Central memory CD4-positive, alpha-beta T cell (primary cell): ENCODE measurements around the gene ACTMAP.
"Not testable (repeated sequence)": the region's sequence is repeated elsewhere in the genome, so short reads cannot be mapped to it uniquely, and the experiment has no call there.

Experiments used
- DNase-seq: peaks from one replicate; pipeline ENCODE4 v3.0.0; 2022
- total RNA-seq, 3 experiments: gene quantifications; one replicate each; lab custom pipeline; 2026; lab: John Stamatoyannopoulos, UW

ACTMAP gene
- 1.8 to 5.2 (median 2.4) reads per million in 3 experiments for total RNA-seq

GRCh38 chr19:40750058-40750873 lies at the start of gene ACTMAP:
TSS of gene ACTMAP (minus strand) at chr19:40750477. CDS start at chr19:40749803, 674 bp downstream.
- peak; percentile 100 for DNase-seq

- no peak for DNase-seq
Observed at GRCh38 chr19:40799558-40800338, 49.5 kb upstream of the ACTMAP start.

- peak; percentile 100 for DNase-seq
Observed at GRCh38 chr19:40798683-40799557, 48.6 kb upstream of the ACTMAP start, which contains the start of gene EGLN2. TSS of gene EGLN2 (plus strand) at chr19:40799191. CDS start at chr19:40800573, 1,382 bp downstream.

GRCh38 chr19:40797963-40798682 lies 47.8 kb upstream of the ACTMAP start:
- DNase-seq = peak; percentile 65

- DNase-seq = no peak
Observed at GRCh38 chr19:40797166-40797962, 47.1 kb upstream of the ACTMAP start.

GRCh38 chr19:40791996-40792395 lies 41.7 kb upstream of the ACTMAP start:
- DNase-seq = no peak

GRCh38 chr19:40791349-40791748 lies 41.1 kb upstream of the ACTMAP start:
- no peak for DNase-seq

- DNase-seq = no peak
Observed at GRCh38 chr19:40786060-40787037, 36.1 kb upstream of the ACTMAP start.

GRCh38 chr19:40785526-40785925 lies 35.2 kb upstream of the ACTMAP start:
- no peak for DNase-seq

- DNase-seq = not testable (repeated sequence)
Observed at GRCh38 chr19:40784146-40784545, 33.9 kb upstream of the ACTMAP start.

GRCh38 chr19:40783711-40784110 lies 33.4 kb upstream of the ACTMAP start:
- DNase-seq = no peak

- no peak for DNase-seq
Observed at GRCh38 chr19:40781140-40781539, 30.9 kb upstream of the ACTMAP start.

- DNase-seq = no peak
Observed at GRCh38 chr19:40780582-40780981, 30.3 kb upstream of the ACTMAP start.

GRCh38 chr19:40778706-40779284 lies 28.5 kb upstream of the ACTMAP start:
- DNase-seq = no peak

- peak; percentile 100 for DNase-seq
Observed at GRCh38 chr19:40777937-40778705, 27.8 kb upstream of the ACTMAP start, which contains the start of gene RAB4B. TSS of gene RAB4B (plus strand) at chr19:40778247. CDS start at chr19:40778376, 129 bp downstream.

- DNase-seq = no peak
Observed at GRCh38 chr19:40777645-40777936, 27.3 kb upstream of the ACTMAP start.

- DNase-seq = peak; percentile 86
Observed at GRCh38 chr19:40776932-40777644, 26.8 kb upstream of the ACTMAP start.

GRCh38 chr19:40776364-40776763 lies 26.1 kb upstream of the ACTMAP start:
- no peak for DNase-seq
